GM19438 (cell line): ENCODE measurements around the gene APLF.
"Not testable (repeated sequence)": the region's sequence is repeated elsewhere in the genome, so short reads cannot be mapped to it uniquely, and the experiment has no call there.

Experiments used
- ATAC-seq: cut with Tn5 transposase; IDR thresholded peaks from one replicate; pipeline ENCODE4 v1.9.1; 2021; ENCODE audit warnings: low read depth; ENCODE audit not compliant: unreplicated experiment

Gene APLF

GRCh38 chr2:68526943-68527342 is 59.6 kb downstream of the APLF start:
- ATAC-seq, result not testable (repeated sequence)

GRCh38 chr2:68527343-68528081 is 60.1 kb downstream of the APLF start:
- not testable (repeated sequence) for ATAC-seq

- not testable (repeated sequence) for ATAC-seq
Measured at GRCh38 chr2:68529156-68529555, 61.8 kb downstream of the APLF start.

- ATAC-seq, result not testable (repeated sequence)
Measured at GRCh38 chr2:68529651-68530050, 62.3 kb downstream of the APLF start.

- ATAC-seq, result no peak
Measured at GRCh38 chr2:68536000-68536399, 68.6 kb downstream of the APLF start.

GRCh38 chr2:68537011-68537410 is 69.6 kb downstream of the APLF start:
- no peak for ATAC-seq

GRCh38 chr2:68537809-68538208 is 70.4 kb downstream of the APLF start:
- ATAC-seq, result no peak

- no peak for ATAC-seq
Measured at GRCh38 chr2:68544811-68545210, 77.4 kb downstream of the APLF start.

- no peak for ATAC-seq
Measured at GRCh38 chr2:68548396-68548795, 81.0 kb downstream of the APLF start.

GRCh38 chr2:68553098-68553497 is 85.7 kb downstream of the APLF start:
- no peak for ATAC-seq

- ATAC-seq, result not testable (repeated sequence)
Measured at GRCh38 chr2:68555425-68556206, 88.2 kb downstream of the APLF start.

GRCh38 chr2:68556381-68556780 is 89.0 kb downstream of the APLF start:
- no peak for ATAC-seq

GRCh38 chr2:68558576-68558975 is 91.2 kb downstream of the APLF start:
- no peak for ATAC-seq

- ATAC-seq, result no peak
Measured at GRCh38 chr2:68559692-68560091, 92.3 kb downstream of the APLF start.

- ATAC-seq, result no peak
Measured at GRCh38 chr2:68560545-68560944, 93.2 kb downstream of the APLF start.

- ATAC-seq, result no peak
Measured at GRCh38 chr2:68561372-68561771, 94.0 kb downstream of the APLF start.

- ATAC-seq, result no peak
Measured at GRCh38 chr2:68562934-68563333, 95.5 kb downstream of the APLF start.

- ATAC-seq, result no peak
Measured at GRCh38 chr2:68564426-68564825, 97.0 kb downstream of the APLF start.

- no peak for ATAC-seq
Measured at GRCh38 chr2:68565273-68565672, 97.9 kb downstream of the APLF start.

- no peak for ATAC-seq
Measured at GRCh38 chr2:68565858-68566257, 98.5 kb downstream of the APLF start.

- no peak for ATAC-seq
Measured at GRCh38 chr2:68566362-68566761, 99.0 kb downstream of the APLF start.

- no peak for ATAC-seq
Measured at GRCh38 chr2:68568116-68568515, 100.7 kb downstream of the APLF start.
